ENCODE measurements around the gene UGT1A10.
"Not testable (repeated sequence)": the region's sequence is repeated elsewhere in the genome, so short reads cannot be mapped to it uniquely, and the experiment has no call there.

The UGT1A10 gene

DNA sequence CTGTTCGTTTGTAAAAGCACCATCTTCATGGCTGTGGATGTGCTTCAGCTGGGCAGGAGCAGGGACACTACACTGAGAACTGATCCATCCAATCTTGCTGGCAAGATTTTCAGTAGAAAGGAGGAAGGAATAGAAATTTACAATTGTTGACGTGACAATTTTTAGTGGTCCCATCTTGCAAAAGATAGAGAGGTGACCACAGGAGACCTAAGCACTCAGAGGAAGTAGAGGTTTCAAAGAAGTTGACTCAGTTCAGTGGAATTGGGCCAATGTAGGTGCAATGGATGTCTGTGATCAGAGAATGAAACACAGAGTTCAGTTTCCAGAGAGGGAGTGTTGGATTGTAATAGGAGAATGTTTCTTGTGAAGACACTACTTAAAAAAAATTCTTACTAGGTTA lies 77.9 kb downstream of the UGT1A10 start:
- H3K27ac Mint-ChIP-seq: no peak overlapping the region
- peaks cover 33% of the 10 kb centered on the region for H3K27me3 Mint-ChIP-seq (ENCODE audit: low read depth)
- H3K9me3 Mint-ChIP-seq: no peaks in the 10 kb centered on the region
- H3K4me3 Mint-ChIP-seq: no peak overlapping the region
- no peaks in the 10 kb centered on the region for H3K4me1 Mint-ChIP-seq (ENCODE audit: low read depth)
- no peaks in the 10 kb centered on the region for H3K36me3 Mint-ChIP-seq (ENCODE audit: low read depth)

DNA sequence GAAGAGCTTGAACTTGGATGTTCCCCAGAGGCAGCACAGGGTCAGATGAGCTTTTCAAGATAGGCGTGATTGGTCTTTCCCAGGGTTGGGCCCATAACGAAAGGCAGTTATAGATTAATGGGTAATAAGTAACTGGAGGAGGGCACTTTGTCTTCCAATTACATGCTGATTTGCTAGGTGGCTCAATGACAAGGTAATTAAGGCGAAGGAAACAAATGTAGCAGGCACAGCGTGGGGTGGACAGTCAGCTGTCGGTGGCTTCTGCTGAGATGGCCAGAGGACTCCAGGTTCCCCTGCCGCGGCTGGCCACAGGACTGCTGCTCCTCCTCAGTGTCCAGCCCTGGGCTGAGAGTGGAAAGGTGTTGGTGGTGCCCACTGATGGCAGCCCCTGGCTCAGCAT lies 82.3 kb downstream of the UGT1A10 start, which contains the start of gene UGT1A4:
Gene UGT1A4, plus strand, starts transcription at position 185 of the 400 bp plus-strand sequence. Its CDS starts 85 bp downstream, at position 270.
- no peak within 1 kb of the TSS for H3K4me3 Mint-ChIP-seq
- H3K27me3 Mint-ChIP-seq (ENCODE audit: low read depth): peaks cover 17% of the 10 kb centered on the region

DNA sequence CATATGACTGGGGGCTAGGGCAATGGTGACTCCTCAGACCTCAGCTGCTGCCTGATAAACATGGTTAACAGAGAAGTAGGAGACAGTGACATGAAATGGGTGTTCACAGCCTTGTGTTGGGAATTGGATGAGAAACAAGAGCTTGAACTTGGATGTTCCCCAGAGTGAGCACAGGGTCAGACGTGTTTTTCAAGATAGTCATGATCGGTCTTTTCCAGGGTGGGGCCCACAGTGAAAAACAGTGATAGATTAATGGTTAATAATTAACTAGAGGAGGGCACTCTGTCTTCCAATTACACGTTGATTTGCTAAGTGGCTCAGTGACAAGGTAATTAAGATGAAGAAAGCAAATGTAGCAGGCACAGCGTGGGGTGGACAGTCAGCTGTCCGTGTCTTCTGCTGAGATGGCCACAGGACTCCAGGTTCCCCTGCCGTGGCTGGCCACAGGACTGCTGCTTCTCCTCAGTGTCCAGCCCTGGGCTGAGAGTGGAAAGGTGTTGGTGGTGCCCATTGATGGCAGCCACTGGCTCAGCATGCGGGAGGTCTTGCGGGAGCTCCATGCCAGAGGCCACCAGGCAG lies 92.6 kb downstream of the UGT1A10 start, which contains the start of gene UGT1A3:
Gene UGT1A3, plus strand, starts transcription at position 320 of the 579 bp plus-strand sequence. Its CDS starts 85 bp downstream, at position 405.
- Mint-ChIP-seq H3K27me3 (ENCODE audit: low read depth) (no peaks in the 10 kb centered on the region), H3K27ac (no peak within 1 kb of the TSS), H3K4me3 (no peak within 1 kb of the TSS), H3K9me3 (no peaks in the 10 kb centered on the region), H3K4me1 (ENCODE audit: low read depth) (no peaks in the 10 kb centered on the region), H3K36me3 (ENCODE audit: low read depth) (no peaks in the 10 kb centered on the region)

More for the DNA sequence above, 82.3 kb downstream of the UGT1A10 start, which contains the start of gene UGT1A4:
- no peak within 1 kb of the TSS for H3K27ac Mint-ChIP-seq
- no peaks in the 10 kb centered on the region for H3K9me3 Mint-ChIP-seq
- no peaks in the 10 kb centered on the region for H3K4me1 Mint-ChIP-seq (ENCODE audit: low read depth)
- no peaks in the 10 kb centered on the region for H3K36me3 Mint-ChIP-seq (ENCODE audit: low read depth)

DNA sequence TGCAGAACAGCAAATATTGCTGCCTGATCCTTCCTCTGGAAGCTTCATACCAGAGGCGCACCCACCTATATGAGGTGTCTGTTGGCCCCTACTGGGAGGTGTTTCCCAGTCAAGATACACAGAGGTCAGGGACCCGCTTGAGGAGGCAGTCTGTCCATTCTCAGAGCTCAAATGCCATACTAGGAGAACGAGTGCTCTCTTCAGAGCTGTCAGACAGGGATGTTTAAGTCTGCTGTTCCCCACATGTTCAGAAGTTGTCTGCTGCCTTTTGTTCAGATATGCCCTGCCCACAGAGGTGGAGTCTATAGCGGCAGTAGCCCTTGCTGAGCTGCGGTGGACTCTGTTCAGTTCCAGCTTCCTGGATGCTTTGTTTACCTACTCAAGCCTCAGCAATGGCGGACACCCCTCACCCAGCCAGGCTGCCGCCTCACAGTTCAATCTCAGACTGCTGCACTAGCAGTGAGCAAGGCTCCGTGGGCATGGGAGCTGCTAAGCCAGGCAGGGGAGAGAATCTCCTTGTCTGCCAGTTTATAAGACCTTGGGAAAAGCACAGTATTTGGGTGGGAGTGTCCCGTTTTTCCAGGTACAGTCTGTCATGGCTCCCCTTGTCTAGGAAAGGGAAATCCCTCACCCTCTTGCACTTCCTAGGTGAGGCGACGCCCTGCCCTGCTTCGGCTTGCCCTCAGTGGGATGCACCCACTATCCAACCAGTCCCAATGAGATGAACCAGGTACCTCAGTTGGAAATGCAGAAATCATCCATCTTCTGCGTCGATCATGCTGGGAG lies 100.8 kb downstream of the UGT1A10 start:
- not testable (repeated sequence) for H3K27me3 Mint-ChIP-seq (ENCODE audit: low read depth); H3K4me3 Mint-ChIP-seq; H3K9me3 Mint-ChIP-seq; H3K4me1 Mint-ChIP-seq (ENCODE audit: low read depth); H3K36me3 Mint-ChIP-seq (ENCODE audit: low read depth); H3K27ac Mint-ChIP-seq

DNA sequence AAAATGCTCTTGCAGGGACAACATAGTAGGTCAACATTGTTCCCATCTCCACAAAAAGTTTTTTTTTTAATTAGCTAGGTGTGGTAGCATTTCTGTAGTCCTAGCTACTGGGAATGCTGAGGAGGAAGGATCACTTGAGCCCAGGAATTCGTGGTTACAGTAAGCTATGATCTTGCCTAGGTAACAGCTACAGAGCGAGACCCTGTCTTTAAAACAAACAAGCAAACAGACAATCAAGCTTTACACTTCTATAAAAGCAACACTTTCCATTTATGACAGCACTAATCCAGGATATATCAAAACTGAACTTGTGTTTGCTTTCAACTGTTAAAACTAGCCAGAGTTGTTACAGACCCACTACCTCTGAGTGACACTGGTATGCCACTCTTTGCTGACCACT lies 104.6 kb downstream of the UGT1A10 start:
- H3K4me3 Mint-ChIP-seq: no peak overlapping the region
- H3K9me3 Mint-ChIP-seq: no peaks in the 10 kb centered on the region
- H3K36me3 Mint-ChIP-seq (ENCODE audit: low read depth): no peaks in the 10 kb centered on the region
- H3K4me1 Mint-ChIP-seq (ENCODE audit: low read depth): no peaks in the 10 kb centered on the region
- H3K27ac Mint-ChIP-seq: no peak overlapping the region
- H3K27me3 Mint-ChIP-seq (ENCODE audit: low read depth): no peaks in the 10 kb centered on the region

DNA sequence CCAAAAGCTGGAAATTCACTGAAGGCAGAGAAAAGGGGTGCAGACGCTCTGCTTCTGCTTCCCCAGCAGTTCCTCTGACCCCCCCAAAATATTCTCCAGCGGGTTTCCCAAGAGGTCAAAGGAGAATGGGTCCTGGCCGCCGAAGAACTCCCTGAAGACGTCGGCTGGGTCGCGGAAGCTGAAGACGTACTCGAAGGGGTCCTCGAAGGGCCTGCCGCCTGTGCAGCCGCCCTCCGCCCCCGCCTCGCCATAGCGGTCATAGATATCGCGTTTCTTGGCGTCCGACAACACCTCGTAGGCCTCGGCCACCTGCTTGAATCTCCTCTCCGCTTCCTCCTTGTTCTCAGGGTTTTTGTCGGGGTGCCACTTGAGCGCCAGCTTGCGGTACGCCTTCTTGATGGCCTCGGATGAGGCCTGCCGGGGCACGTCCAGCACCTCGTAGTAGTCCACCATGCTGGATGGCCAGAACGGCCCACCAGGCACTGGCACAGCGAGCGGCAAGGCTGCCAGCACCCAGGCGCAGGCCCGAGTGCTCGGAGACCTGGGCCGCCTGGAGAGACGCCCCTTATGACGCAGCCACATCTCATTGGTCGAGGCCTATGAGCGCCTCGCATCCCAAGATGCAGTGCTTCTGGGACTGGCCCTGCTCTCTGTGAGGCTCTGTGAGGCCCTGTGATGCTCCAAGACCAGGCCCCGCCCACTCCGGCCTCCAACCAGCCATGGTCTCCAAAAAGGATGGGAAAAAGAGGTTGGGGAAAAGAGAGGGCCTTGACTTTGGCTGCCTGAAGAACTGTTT lies 107.4 kb downstream of the UGT1A10 start:
- Mint-ChIP-seq H3K4me3 (no peak overlapping the region), H3K4me1 (ENCODE audit: low read depth) (no peaks in the 10 kb centered on the region), H3K27me3 (ENCODE audit: low read depth) (no peaks in the 10 kb centered on the region), H3K9me3 (no peaks in the 10 kb centered on the region), H3K36me3 (ENCODE audit: low read depth) (no peaks in the 10 kb centered on the region), H3K27ac (no peak overlapping the region)

DNA sequence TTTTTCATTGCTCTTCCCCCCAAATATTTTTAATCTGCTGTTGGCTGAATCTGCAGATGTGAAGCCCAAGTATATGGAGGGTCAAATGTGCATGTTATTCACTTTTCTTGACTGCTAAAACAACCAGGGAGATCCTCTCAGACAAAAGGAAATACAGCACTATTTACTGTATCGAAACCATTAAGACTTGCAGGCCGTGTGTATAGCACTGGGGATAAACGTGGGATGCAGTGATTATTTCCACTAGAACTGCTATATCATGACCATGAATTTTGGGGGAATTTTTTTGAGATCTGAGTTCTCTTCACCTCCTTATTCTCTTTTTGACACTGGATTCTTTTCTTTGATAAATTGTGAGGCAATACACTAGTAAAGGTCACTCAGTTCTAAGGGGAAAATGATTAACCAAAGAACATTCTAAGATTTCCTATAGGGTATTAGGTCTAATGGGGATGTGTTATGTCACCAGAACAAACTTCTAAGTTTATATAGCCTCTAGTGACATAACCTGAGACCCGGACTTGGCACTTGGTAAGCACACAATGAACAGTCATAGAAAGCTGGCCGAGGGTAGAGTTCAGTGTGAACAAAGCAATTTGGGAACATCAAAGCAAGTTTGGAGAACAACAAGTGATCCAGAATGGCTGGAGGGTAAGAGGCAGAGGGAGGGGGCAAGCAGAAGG lies 109.0 kb downstream of the UGT1A10 start:
- Mint-ChIP-seq H3K27me3 (ENCODE audit: low read depth) (no peaks in the 10 kb centered on the region), H3K4me3 (no peak overlapping the region), H3K36me3 (ENCODE audit: low read depth) (no peaks in the 10 kb centered on the region), H3K27ac (no peak overlapping the region), H3K9me3 (peaks cover 7% of the 10 kb centered on the region), H3K4me1 (ENCODE audit: low read depth) (no peaks in the 10 kb centered on the region)

DNA sequence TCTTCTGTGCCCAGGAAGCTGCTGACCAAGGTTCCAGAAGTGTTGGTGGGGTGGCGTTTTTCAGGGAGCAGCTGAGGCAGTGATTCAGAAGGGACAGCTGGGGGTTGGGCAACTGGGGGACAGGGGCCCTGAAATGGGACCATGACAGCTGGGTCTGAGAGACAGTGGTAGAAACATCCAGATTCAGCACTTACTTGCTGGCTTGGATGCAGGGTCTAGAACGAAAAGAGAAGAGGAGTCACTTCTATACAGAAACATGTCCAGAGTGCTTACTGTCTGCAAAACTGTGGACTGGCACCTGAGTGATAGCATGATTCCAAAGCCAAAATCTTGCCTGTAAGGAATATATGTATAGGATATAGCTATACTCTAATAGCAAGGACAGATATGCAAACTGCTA lies 109.6 kb downstream of the UGT1A10 start:
- H3K4me1 Mint-ChIP-seq (ENCODE audit: low read depth); H3K4me3 Mint-ChIP-seq; H3K27ac Mint-ChIP-seq; H3K27me3 Mint-ChIP-seq (ENCODE audit: low read depth); H3K36me3 Mint-ChIP-seq (ENCODE audit: low read depth): not testable (repeated sequence)
- H3K9me3 Mint-ChIP-seq: peaks cover 11% of the 10 kb centered on the region

DNA sequence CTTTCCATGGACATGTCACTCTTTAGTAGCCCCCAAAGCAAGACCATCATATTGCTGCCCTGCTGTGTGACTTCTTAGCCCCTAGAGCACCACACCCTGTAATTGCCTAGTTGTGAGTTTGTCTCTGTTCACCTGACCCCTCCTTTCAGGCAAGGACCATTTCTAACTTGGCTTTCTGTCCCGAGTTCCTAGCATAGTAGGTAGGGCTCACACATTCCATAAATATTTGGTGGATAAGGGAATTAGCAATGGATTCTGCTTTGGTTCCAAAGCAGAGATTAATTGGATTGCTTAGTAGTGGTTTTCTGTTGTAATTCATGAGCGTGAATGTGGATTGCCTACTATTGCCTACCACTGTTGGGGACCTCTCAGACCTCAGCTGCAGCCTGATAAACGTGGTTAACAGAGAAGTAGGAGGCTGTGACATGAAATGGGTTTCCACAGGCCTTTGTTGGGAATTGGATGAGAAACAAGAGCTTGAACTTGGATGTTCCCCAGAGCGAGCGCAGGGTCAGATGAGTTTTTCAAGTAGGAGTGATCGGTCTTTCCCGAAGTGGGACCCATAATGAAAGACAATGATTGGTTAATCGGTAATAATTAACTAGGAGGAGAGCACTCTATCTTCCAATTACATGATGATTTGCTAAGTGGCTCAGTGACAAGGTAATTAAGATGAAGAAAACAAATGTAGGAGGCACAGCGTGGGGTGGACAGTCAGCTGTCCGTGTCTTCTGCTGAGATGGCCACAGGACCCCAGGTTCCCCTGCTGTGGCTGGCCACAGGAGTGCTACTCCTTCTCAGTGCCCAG lies 110.4 kb downstream of the UGT1A10 start:
- H3K9me3 Mint-ChIP-seq: peaks cover 18% of the 10 kb centered on the region
- no peaks in the 10 kb centered on the region for H3K27me3 Mint-ChIP-seq (ENCODE audit: low read depth)
- no peak overlapping the region for H3K27ac Mint-ChIP-seq
- H3K4me1 Mint-ChIP-seq (ENCODE audit: low read depth): no peaks in the 10 kb centered on the region
- H3K4me3 Mint-ChIP-seq: no peak overlapping the region
- H3K36me3 Mint-ChIP-seq (ENCODE audit: low read depth): no peaks in the 10 kb centered on the region

DNA sequence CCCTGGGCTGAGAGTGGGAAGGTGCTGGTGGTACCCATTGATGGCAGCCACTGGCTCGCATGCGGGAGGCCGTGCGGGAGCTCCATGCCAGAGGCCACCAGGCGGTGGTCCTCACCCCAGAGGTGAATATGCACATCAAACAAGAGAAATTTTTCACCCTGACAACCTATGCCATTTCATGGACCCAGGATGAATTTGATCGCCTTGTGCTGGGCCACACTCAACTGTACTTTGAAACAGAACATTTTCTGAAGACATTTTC lies 111.0 kb downstream of the UGT1A10 start:
- Mint-ChIP-seq H3K27me3 (ENCODE audit: low read depth) (no peaks in the 10 kb centered on the region), H3K4me1 (ENCODE audit: low read depth) (no peaks in the 10 kb centered on the region), H3K36me3 (ENCODE audit: low read depth) (no peaks in the 10 kb centered on the region), H3K27ac (no peak overlapping the region), H3K4me3 (no peak overlapping the region), H3K9me3 (peaks cover 19% of the 10 kb centered on the region)

DNA sequence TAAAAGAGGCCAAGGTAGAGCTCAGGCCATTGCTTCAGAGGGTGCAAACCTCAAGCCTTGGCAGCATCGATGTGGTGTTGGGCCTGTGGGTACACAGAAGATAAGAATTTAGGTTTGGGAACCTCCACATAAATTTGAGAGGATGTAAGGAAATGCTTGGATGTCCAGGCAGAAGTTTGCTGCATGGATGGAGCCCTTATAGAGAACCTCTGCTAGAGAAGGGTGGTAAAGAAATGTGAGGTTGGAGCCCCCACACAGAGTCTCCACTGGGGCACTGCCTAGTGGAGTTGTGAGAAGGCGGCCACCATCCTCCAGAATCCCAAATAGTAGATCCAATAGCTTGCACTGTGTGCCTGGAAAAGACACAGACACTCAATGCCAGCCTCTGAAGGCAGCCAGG lies 114.4 kb downstream of the UGT1A10 start:
- H3K9me3 Mint-ChIP-seq: peaks cover 19% of the 10 kb centered on the region
- not testable (repeated sequence) for H3K36me3 Mint-ChIP-seq (ENCODE audit: low read depth); H3K27ac Mint-ChIP-seq; H3K4me3 Mint-ChIP-seq; H3K4me1 Mint-ChIP-seq (ENCODE audit: low read depth); H3K27me3 Mint-ChIP-seq (ENCODE audit: low read depth)

DNA sequence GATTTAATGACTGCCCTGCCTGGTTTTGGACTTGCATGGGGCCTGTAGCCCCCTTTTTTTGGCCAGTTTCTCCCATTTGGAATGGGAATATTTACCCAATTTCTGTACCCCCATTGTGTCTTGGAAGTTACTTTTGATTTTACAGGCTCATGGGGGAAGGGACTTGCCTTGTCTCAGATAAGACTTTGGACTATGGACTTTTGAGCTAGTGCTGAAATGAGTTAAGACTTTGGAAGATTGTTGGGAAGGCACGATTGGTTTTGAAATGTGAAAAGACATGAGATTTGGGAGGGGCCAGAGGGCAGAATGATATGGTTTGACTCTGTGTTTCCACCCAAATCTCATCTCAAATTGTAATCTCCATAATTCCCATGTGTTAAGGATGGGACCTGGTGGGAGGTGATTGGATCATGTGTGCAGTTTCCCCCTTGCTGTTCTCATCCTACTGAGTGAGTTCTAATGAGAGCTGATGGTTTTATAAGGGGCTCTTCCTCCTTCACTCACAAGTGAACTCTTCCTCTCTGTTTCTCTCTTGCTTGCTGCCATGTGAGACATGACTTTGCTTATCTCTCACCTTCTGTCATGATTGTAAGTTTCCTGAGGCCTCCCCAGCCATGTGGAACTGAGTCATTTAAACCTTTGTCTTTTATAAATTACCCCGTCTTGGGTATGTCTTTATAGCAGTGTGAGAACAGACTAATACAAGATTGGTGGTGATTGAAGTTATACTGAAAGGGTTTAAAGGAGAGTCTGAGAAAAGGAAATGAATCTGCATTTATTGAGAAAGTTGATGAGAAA lies 115.2 kb downstream of the UGT1A10 start:
- not testable (repeated sequence) for H3K4me3 Mint-ChIP-seq; H3K27me3 Mint-ChIP-seq (ENCODE audit: low read depth); H3K36me3 Mint-ChIP-seq (ENCODE audit: low read depth); H3K27ac Mint-ChIP-seq; H3K4me1 Mint-ChIP-seq (ENCODE audit: low read depth)
- peaks cover 19% of the 10 kb centered on the region for H3K9me3 Mint-ChIP-seq

DNA sequence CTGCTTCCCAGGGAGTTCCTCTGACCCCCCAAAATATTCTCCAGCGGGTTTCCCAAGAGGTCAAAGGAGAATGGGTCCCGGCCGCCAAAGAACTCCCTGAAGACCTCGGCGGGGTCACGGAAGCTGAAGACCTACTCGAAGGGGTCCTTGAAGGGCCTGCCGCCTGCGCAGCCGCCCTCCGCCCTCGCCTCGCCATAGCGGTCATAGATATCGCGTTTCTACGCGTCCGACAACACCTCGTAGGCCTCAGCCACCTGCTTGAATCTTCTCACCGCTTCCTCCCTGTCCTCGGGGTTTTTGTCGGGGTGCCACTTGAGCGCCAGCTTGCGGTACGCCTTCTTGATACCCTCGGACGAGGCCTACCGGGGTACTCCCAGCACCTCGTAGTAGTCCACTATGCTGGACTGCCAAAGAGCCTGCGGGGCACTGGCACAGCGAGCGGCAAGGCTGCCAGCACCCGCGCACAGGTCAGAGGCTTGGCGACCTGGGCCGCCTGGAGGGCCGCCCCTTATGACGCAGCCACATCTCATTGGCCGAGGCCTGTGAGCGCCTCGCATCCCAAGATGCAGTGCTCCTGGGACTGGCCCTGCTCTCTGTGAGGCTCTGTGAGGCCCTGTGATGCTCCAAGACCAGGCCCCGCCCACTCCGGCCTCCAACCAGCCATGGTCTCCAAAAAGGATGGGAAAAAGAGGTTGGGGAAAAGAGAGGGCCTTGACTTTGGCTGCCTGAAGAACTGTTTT lies 118.8 kb downstream of the UGT1A10 start:
- Mint-ChIP-seq H3K9me3 (peaks cover 14% of the 10 kb centered on the region), H3K4me3 (no peak overlapping the region), H3K27me3 (ENCODE audit: low read depth) (peaks cover 4% of the 10 kb centered on the region), H3K4me1 (ENCODE audit: low read depth) (no peaks in the 10 kb centered on the region), H3K36me3 (ENCODE audit: low read depth) (no peaks in the 10 kb centered on the region), H3K27ac (no peak overlapping the region)

All from T-helper 1 cell treated with Interleukin-12 subunit alpha and Interleukin-12 subunit beta and Interleukin-4 antibody, amounts not matched to agents 30 μg/mL and 1 μg/mL, for 36 hours (primary cell).